ENCODE results near the gene RMND5B. TPM values are rescaled to one million over a fixed set of nuclear protein-coding genes. Genes with fewer than 3 reads are reported as not detected.

Gene RMND5B
- total RNA-seq, 4 donors from 2014 or later, result 32.9 to 49.3 (median 48.2) TPM

DNA sequence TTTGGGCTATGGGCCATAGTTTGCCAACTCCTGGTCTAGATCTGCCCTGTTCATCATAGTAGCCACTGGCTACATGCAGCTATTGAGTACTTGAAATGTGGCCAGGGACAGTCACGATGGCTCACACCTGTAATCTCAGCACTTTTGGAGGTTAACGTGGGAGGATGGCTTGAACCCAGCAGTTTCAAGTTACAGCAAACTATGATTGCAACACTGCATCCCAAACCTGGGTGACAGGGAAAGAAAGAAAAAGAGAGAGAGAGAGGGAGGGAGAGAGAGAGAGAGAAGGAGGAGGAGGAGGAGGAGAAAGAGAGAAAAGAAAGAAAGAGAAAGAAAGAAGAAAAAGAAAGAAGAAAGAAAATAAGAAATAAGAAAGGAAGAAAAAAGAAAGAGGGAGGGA is 61.4 kb downstream of the RMND5B start:
- no peak for TF ChIP-seq POLR2A (IDR thresholded peaks at IDR 0.05)
- TF ChIP-seq, protein P1, sequence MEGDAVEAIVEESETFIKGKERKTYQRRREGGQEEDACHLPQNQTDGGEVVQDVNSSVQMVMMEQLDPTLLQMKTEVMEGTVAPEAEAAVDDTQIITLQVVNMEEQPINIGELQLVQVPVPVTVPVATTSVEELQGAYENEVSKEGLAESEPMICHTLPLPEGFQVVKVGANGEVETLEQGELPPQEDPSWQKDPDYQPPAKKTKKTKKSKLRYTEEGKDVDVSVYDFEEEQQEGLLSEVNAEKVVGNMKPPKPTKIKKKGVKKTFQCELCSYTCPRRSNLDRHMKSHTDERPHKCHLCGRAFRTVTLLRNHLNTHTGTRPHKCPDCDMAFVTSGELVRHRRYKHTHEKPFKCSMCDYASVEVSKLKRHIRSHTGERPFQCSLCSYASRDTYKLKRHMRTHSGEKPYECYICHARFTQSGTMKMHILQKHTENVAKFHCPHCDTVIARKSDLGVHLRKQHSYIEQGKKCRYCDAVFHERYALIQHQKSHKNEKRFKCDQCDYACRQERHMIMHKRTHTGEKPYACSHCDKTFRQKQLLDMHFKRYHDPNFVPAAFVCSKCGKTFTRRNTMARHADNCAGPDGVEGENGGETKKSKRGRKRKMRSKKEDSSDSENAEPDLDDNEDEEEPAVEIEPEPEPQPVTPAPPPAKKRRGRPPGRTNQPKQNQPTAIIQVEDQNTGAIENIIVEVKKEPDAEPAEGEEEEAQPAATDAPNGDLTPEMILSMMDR (IDR thresholded peaks at IDR 0.05), result no peak
- 67 to 82% methylated on average over 2 of the region's 2 CpGs for WGBS, 2 donors
- Histone ChIP-seq H3K9me3 (no peaks in the 10 kb centered on the region), H3K4me3 (replicated peaks in 1 of 3) (no peak overlapping the region), H3K4me1 (no peaks in the 10 kb centered on the region), H3K27me3 (no peaks in the 10 kb centered on the region), H3K27ac (no peak overlapping the region), H3K36me3 (no peaks in the 10 kb centered on the region)
- intact Hi-C loops (cut with DNase I), result no loop called here
- no peak for DNase-seq

DNA sequence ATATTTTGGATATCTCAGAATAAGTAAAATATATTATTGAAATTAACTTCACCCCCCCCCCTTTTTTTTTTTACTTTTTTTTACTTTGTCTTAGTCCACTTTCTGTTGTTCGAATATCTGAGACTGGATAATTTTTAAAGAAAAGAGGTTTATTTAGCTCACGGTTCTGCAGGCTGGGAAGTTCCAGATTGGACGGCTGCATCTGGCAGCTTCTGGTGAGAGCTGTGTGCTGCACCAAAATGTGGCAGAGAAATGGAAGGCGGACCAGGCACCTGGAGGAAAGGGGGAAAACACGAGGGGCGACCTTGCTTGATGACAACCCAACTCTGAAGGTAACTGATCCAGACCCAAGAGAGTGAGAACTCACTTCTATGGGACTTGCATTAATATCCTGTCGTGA is 62.0 kb downstream of the RMND5B start:
- intact Hi-C loops (cut with DNase I), result no loop called here
- no peak overlapping the region for H3K27ac ChIP-seq
- H3K4me3 ChIP-seq (replicated peaks in 1 of 3), result no peak overlapping the region
- TF ChIP-seq, protein P1 (IDR thresholded peaks at IDR 0.05), result no peak
- TF ChIP-seq POLR2A (IDR thresholded peaks at IDR 0.05), result no peak
- WGBS, 2 donors, result 88 to 91% methylated on average over 7 of the region's 7 CpGs
- no peaks in the 10 kb centered on the region for H3K4me1 ChIP-seq
- no peaks in the 10 kb centered on the region for H3K36me3 ChIP-seq
- no peaks in the 10 kb centered on the region for H3K27me3 ChIP-seq
- DNase-seq, result no peak
- no peaks in the 10 kb centered on the region for H3K9me3 ChIP-seq

DNA sequence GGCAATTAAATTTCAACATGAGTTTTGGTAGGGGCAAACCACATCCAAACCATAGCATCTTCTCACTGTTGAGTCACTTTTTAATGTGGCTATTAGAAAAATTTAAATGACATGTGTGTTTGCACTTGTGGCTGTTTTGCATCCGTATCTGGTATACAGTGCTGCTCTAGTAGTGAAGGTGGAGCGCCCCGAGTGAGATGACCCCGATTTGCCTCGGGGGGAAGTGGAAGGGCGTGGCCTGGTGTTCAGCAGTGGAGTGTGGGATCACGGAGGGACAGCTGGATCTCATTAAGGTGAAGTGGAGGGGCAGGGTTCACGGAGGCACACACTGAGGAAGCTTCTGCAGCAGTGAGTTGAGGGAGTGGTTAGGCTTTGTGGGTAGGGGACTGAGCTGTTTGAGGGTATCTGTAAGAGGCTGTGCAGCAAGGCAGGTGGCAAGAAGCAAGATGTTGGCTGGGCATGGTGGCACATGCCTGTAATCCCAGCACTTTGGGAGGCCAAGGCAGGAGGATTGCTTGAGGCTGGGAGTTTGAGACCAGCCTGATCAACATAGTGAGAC is 62.5 kb downstream of the RMND5B start:
- TF ChIP-seq, protein P1 (IDR thresholded peaks at IDR 0.05), result no peak
- TF ChIP-seq POLR2A (IDR thresholded peaks at IDR 0.05), result no peak
- H3K9me3 ChIP-seq, result no peaks in the 10 kb centered on the region
- no peak overlapping the region for H3K27ac ChIP-seq
- H3K36me3 ChIP-seq, result no peaks in the 10 kb centered on the region
- intact Hi-C loops (cut with DNase I), result no loop called here
- 79 to 84% methylated on average over 8 of the region's 8 CpGs for WGBS, 2 donors
- H3K4me3 ChIP-seq (replicated peaks in 1 of 3), result no peak overlapping the region
- H3K4me1 ChIP-seq, result no peaks in the 10 kb centered on the region
- no peak for DNase-seq
- no peaks in the 10 kb centered on the region for H3K27me3 ChIP-seq

DNA sequence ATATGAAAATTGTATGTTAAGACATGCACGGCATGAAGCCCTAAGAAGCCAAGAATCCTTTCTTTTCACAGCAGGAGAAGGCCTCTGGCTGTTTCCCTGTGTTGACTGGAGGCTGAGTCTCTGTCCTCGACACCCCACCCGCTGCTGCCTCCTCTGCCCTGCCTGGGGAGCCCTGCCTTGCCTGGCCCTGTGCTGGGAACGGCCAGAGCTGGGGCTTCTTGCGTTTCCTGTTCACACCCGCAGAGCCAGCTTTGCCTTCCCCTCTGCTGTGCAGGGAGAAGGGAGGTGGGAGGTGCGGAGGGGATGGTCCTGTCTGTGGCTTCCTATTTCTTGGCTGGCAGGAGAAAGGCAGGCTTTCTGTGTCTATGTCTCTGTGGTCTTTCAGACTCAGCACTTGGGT is 63.2 kb downstream of the RMND5B start:
- no peak overlapping the region for H3K27ac ChIP-seq
- TF ChIP-seq, protein P1 (IDR thresholded peaks at IDR 0.05), result no peak
- no peak for TF ChIP-seq POLR2A (IDR thresholded peaks at IDR 0.05)
- intact Hi-C loops (cut with DNase I), result no loop called here
- DNase-seq, result no peak
- H3K4me3 ChIP-seq (replicated peaks in 1 of 3), result no peak overlapping the region
- no peaks in the 10 kb centered on the region for H3K9me3 ChIP-seq
- H3K27me3 ChIP-seq, result no peaks in the 10 kb centered on the region
- no peaks in the 10 kb centered on the region for H3K36me3 ChIP-seq
- 37 to 48% methylated on average over 7 of the region's 7 CpGs for WGBS, 2 donors
- no peaks in the 10 kb centered on the region for H3K4me1 ChIP-seq

DNA sequence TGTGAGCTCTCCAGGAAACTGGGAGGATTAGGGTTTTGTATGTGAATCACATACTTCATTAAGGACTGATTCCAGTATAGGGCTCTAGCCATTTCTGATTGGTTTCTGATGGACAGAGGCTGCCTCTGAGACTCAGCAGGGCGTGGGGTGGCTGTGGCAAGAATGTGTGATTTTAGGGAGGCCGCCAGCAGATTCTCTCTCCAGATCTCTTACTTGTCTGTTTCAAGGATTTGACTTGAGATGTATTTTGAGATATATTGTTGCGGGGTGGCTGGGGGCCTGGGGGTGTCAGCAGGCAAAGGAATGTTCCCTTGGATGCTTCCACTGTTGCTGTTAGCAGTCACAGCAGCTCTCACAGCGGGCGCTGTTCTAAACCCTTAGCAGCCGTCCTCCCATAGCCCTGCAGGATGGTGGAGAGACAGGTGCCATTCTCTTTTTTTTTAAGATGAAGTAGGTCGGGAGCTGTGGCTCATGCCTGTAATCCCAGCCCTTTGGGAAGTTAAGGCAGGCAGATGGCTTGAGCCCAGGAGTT is 65.5 kb downstream of the RMND5B start:
- intact Hi-C loops (cut with DNase I), result no loop called here
- no peaks in the 10 kb centered on the region for H3K4me1 ChIP-seq
- H3K27ac ChIP-seq, result no peak overlapping the region
- H3K36me3 ChIP-seq, result no peaks in the 10 kb centered on the region
- H3K27me3 ChIP-seq, result no peaks in the 10 kb centered on the region
- no peak for TF ChIP-seq POLR2A (IDR thresholded peaks at IDR 0.05)
- TF ChIP-seq, protein P1 (IDR thresholded peaks at IDR 0.05), result no peak
- H3K9me3 ChIP-seq, result no peaks in the 10 kb centered on the region
- 69 to 79% methylated on average over 7 of the region's 7 CpGs for whole genome bisulfite sequencing, 2 donors
- no peak overlapping the region for H3K4me3 ChIP-seq (replicated peaks in 1 of 3)
- DNase-seq, result no peak
